ENCODE data around the gene FOXC1. TPM values are rescaled to one million over a fixed set of nuclear protein-coding genes. Genes with fewer than 3 reads are reported as not detected.

The FOXC1 gene
- total and polyA plus RNA-seq, 9 of the 15 experiments (the other 6 are each of a cell fraction or from before 2014, with no cell fraction given), result not detected

DNA sequence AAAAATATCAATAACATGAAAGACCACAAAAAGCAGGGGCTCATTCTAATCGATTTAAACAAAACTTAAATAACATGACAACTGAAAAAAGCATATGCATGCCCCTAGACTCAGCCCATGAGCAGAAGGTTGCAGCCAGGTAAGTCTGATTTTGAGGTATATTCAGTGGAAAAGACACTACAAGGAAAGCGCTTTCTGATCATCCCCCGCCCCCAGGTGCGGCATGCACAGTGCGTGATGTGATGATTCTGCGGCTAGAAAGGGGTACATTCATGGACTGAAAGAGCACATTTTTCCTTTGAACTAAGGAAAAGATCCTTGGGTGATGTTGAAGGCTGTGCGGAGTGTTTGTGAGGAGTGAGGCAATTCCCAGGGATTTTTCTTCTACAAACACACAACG is 16.9 kb upstream of the FOXC1 start:
- intact Hi-C loops (cut with micrococcal nuclease) (no loop called here), in situ Hi-C loops (cut with MboI) (loop anchor here (5.0 to 10.0 kb wide), 2 partner anchors 762 to 1029 kb away; no protein-coding TSS in a partner anchor)
- H3K9ac ChIP-seq (ENCODE audit: insufficient read depth in 1 of 2, low read depth in 2 of 2, low read length in 2 of 2), result no peak overlapping the region
- DNase-seq (ENCODE audit: extremely low read depth in 1 of 4, low spot score in 3 of 4) (no peak), ATAC-seq (no peak), FAIRE-seq (no peak)
- H4K20me1 ChIP-seq (replicated peaks; ENCODE audit: control insufficient read depth, insufficient read depth, low read length), result peaks cover 3% of the 10 kb centered on the region; the same call in 1 of the 2 replicates
- H3K27me3 ChIP-seq (ENCODE audit: control insufficient read depth in 2 of 2, insufficient read depth in 2 of 2, low read length in 2 of 2), result peaks cover 21 to 69% of the 10 kb centered on the region in 2 experiments
- no peak overlapping the region for H3K4me3 ChIP-seq
- H3K36me3 ChIP-seq (ENCODE audit: control insufficient read depth, insufficient read depth, low read length), result no peaks in the 10 kb centered on the region
- no peak overlapping the region for H3K4me2 ChIP-seq (ENCODE audit: insufficient read depth, low read length)
- CTCF ChIA-PET (ENCODE audit: low intra/inter-chr PET ratio), result no interaction called here
- no TSS peak for BruUV-seq (replicated peaks)
- POLR2A ChIA-PET, result interaction anchor here (0.6 to 0.8 kb wide), 2 partner anchors 11 to 180 kb away, joined by 3 to 4 read pairs; no protein-coding TSS in a partner anchor
- H3K79me2 ChIP-seq (ENCODE audit: control insufficient read depth, insufficient read depth, low read length), result no peaks in the 10 kb centered on the region
- H3K9me3 ChIP-seq (replicated peaks; ENCODE audit: control insufficient read depth, insufficient read depth, low read depth, low read length), result no peaks in the 10 kb centered on the region
- TF ChIP-seq TRIM28 (IDR thresholded peaks at IDR 0.05) (no peak), CBX3 (IDR thresholded peaks at IDR 0.05; ENCODE audit: borderline replicate concordance in 1 of 2, low read length in 2 of 2) (no peak), CREB1 (IDR thresholded peaks at IDR 0.05) (no peak), CREB1 (CRISPR knock-in tag; IDR thresholded peaks at IDR 0.05) (no peak), CHD1 (IDR thresholded peaks at IDR 0.05; ENCODE audit: low read length) (no peak), TEAD4 (IDR thresholded peaks at IDR 0.05; ENCODE audit: low read length) (no peak), TEAD4 (CRISPR knock-in tag; IDR thresholded peaks at IDR 0.05; ENCODE audit: borderline replicate concordance) (no peak), ZBTB1 (CRISPR knock-in tag; IDR thresholded peaks at IDR 0.05; ENCODE audit: borderline replicate concordance, low read depth) (no peak), FOXJ3 (CRISPR knock-in tag; IDR thresholded peaks at IDR 0.05) (no peak), POLR2G (IDR thresholded peaks at IDR 0.05; ENCODE audit: low read depth, low read length) (no peak), SRSF3 (IDR thresholded peaks at IDR 0.05; ENCODE audit: insufficient read depth, low read length) (no peak)
- no peaks in the 10 kb centered on the region for H3K9me1 ChIP-seq (ENCODE audit: control insufficient read depth, insufficient read depth, low read length)
- no peak overlapping the region for H3K27ac ChIP-seq (ENCODE audit: extremely low read depth, low read depth, low read length)
- H2AFZ ChIP-seq (ENCODE audit: low read depth, low read length), result no peak overlapping the region
- H3K4me1 ChIP-seq (replicated peaks in 1 of 2; ENCODE audit: control insufficient read depth in 2 of 2, insufficient read depth in 2 of 2, low read length in 2 of 2), result peaks cover 0 to 7% of the 10 kb centered on the region in 2 experiments; a peak in 1 of 5 replicates
- WGBS (ENCODE audit: insufficient coverage, low coverage, missing lambda C conversion rate), result 5% methylated on average over 8 of the region's 8 CpGs

All from K562 (cell line).